IPS DF 6.9 (cell line): ENCODE measurements around the gene UBL4A.

Experiments
- DNase-seq: peaks from one replicate; pipeline ENCODE4 v3.0.0-alpha.2; 2013; ENCODE audit warnings: low read depth, low spot score
- H3K27ac ChIP-seq: one replicate; pipeline ENCODE4 v1.5.1; 2013; ENCODE audit warnings: low read length, control low read depth
- H3K27me3 ChIP-seq: 2 replicates; pipeline ENCODE4 v1.6.1; 2013; ENCODE audit warnings: mild to moderate bottlenecking, low read length; ENCODE audit not compliant: control insufficient read depth, insufficient read depth
- H3K36me3 ChIP-seq: 2 replicates; pipeline ENCODE4 v1.6.1; 2013; ENCODE audit warnings: low read length; ENCODE audit not compliant: control insufficient read depth, insufficient read depth
- H3K4me1 ChIP-seq: 2 replicates; pipeline ENCODE4 v1.6.1; 2013; ENCODE audit warnings: low read length; ENCODE audit not compliant: control insufficient read depth, insufficient read depth
- H3K4me3 ChIP-seq: 2 replicates; pipeline ENCODE4 v1.5.1; 2013; ENCODE audit warnings: mild to moderate bottlenecking, low read length
- H3K9me3 ChIP-seq: 2 replicates; pipeline ENCODE4 v1.6.1; 2013; ENCODE audit warnings: low read length, inconsistent platforms; ENCODE audit not compliant: control insufficient read depth, insufficient read depth
- WGBS: extraction: QIAGEN DNeasy Blood & Tissue Kit; methylation state at CpG from one replicate; pipeline ENCODE4 v1.1.7; 2013; ENCODE audit warnings: mixed read lengths, missing lambda C conversion rate; ENCODE audit not compliant: insufficient read length, insufficient coverage; 5-methylcytosine and 5-hydroxymethylcytosine counted together

Gene UBL4A

DNA sequence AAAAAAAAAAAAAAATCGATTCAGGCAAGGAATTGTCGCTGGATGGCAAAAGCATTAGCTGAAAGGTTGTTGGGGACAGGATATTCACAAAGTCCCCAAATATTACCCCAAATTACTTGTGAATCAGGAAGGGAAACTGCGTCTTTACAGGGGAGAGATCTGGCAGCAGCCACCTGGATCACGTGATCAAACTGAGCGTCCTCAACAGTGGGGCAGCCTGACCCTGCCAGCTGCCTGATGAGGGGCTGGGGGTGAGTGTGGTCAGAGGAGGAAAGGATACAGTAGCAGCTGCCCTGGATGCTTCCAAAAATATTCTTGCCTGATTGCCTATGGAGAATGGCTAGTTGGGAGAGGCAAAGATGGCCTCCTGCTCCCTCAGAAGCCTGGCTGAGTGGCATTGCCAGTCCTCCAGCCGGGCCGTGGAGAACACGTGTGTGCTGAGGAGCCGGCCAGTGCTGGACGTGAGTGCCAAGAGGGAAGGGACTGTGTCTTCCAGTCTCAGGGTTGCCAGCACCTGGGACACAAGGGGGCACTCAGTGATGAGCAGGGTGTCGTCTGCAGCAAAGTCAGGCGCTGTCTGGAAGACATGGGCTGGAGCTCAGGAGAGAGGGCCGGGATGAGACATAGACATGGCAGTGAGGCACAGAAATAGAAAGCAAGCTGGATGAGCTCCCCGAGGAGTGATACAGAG, 4.4 kb downstream of the UBL4A start:
- H3K27me3 ChIP-seq: no peaks in the 10 kb centered on the region
- no peak overlapping the region for H3K27ac ChIP-seq
- H3K36me3 ChIP-seq: 0 out of 2 replicates have a peak, but pooled peaks cover 3% of the 10 kb centered on the region
- no peaks in the 10 kb centered on the region for H3K9me3 ChIP-seq
- no CpG with 5 or more reads among the region's 14 CpGs for WGBS
- no peak for DNase-seq
- no peak overlapping the region for H3K4me3 ChIP-seq
- peaks cover 2% of the 10 kb centered on the region; the same call in 1 of the 2 replicates for H3K4me1 ChIP-seq

DNA sequence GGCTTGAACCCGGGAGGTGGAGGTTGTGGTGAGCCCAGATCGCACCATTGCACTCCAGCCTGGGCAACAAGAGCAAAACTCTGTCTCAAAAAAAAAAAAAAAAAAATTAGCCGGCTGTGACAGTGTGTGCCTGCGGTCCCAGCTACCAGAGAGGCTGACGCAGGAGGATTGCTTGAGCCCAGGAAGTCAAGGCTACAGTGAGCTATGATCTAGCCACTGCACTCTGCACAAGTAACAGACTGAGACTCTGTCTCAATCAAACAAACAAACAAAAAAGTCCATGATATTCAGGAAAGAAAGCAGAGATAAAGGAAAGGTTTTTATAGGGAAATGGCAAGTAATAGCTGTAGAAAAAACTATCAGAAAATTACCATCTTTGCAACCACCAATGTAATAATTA, 5.2 kb downstream of the UBL4A start:
- Histone ChIP-seq H3K9me3 (no peaks in the 10 kb centered on the region), H3K36me3 (0 out of 2 replicates have a peak, but pooled peaks cover 3% of the 10 kb centered on the region), H3K27me3 (no peaks in the 10 kb centered on the region), H3K27ac (no peak overlapping the region), H3K4me3 (no peak overlapping the region), H3K4me1 (no peaks in the 10 kb centered on the region)
- no CpG with 5 or more reads among the region's 5 CpGs for WGBS
- DNase-seq: no peak

DNA sequence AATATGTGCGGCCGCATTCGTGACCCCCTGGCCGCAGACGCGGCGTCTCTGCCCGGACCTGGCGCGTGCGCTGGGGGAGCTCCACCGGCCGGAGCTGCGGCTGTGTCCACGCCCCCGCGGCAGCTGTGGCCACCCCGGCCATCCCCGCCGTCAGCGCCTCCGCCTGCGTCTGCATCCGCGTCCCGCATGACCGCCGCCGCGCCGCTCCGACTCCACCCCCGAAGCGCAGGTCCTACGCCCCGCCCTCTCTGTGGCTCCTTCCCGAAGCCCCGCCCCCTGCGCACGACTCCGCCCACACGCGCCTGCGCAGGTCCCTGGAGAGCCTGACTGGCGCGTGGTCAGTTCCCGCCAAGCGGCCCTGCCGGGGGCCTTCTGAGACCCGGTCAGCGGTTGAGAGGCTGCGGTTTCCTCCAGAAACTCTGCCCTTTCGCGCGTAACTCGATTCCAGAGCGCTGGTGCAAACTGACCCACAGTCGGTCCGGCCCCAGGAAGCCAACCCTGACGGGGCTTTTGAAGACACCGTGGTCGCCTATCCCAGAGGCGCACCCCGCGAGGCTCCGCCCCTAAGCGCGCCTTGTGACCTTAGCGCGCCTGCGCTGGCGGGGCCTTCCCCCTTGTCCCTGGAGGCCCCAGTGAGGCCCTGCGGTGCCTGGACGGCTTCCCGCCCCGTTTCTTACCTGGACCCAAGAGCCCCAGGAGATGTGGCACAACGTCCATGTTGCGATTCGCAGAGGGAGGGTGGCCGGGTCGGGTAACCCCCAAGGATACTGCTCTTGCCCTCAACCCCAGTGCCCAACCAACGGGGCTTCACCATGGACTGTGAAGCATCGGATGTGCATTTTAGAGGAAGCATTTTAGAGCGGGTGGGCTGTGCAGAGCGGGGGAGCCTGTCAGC, 7.4 kb downstream of the UBL4A start, which contains the start of gene LAGE3:
LAGE3 (minus strand) TSS at position 554 of the 895 bp plus-strand sequence; CDS start at position 188, 366 bp downstream.
- Histone ChIP-seq H3K27ac (no peak within 1 kb of the TSS), H3K36me3 (no peaks in the 10 kb centered on the region), H3K27me3 (no peaks in the 10 kb centered on the region), H3K4me3 (peak within 1 kb of the TSS; percentile 78; the same call in 1 of the 2 replicates), H3K4me1 (no peaks in the 10 kb centered on the region), H3K9me3 (no peaks in the 10 kb centered on the region)
- no CpG with 5 or more reads among the region's 85 CpGs for WGBS
- DNase-seq: no peak

DNA sequence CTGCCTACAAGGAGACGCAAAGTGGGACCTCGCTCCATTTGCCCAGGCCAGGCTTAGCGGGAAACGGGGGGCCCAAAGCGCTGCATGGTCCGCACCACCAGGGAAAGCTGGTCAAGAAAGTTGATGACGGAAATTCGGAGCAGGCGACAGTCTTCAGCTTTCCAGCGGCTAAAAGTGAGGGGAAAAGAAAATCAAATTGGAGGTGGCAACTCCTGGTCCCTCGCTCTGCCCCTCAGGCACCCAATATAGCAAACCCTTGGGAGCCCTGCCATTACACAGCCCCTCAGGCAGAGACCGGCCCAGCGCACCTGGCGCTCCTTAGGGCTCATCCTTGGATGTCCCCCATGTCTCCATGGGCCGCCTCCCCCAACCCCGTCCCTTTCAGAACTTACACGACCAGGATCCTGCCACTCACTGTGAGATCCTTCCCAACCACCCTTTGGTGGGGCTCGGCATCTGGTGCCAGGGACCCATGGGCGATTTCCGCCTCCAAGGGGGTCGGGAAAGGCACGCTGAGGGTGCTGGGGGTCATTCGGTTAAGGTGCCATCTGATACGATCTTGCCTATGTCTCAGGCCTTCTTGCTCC, 8.4 kb downstream of the UBL4A start:
- DNase-seq: no peak
- H3K9me3 ChIP-seq: no peaks in the 10 kb centered on the region
- no peak overlapping the region for H3K27ac ChIP-seq
- no peaks in the 10 kb centered on the region for H3K4me1 ChIP-seq
- H3K36me3 ChIP-seq: no peaks in the 10 kb centered on the region
- peak overlapping the region; percentile 78; the same call in 1 of the 2 replicates for H3K4me3 ChIP-seq
- WGBS: no CpG with 5 or more reads among the region's 24 CpGs
- H3K27me3 ChIP-seq: no peaks in the 10 kb centered on the region

DNA sequence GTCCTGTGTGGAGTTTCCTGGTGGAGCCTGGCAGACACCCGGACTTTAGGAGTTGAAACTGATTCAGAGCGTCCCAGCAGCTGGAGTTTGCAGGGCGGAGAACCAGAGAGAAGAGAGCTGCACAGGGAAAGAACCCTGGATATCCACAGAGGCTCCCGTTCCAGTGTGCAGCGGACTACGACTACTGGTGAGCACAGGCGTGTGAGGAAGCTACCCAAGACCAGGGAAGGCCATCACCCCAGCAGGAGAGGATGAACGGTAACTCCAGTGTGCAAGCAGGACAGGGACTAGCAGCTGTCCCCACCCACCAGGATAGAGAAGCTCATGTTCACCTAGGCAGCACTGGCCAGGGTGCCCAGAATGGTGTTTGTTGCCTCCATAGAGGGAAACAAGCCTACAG, 9.6 kb downstream of the UBL4A start:
- H3K4me1 ChIP-seq: no peaks in the 10 kb centered on the region
- WGBS: no CpG with 5 or more reads among the region's 8 CpGs
- H3K9me3 ChIP-seq: no peaks in the 10 kb centered on the region
- no peak overlapping the region for H3K4me3 ChIP-seq
- no peaks in the 10 kb centered on the region for H3K27me3 ChIP-seq
- no peak for DNase-seq
- no peak overlapping the region for H3K27ac ChIP-seq
- H3K36me3 ChIP-seq: no peaks in the 10 kb centered on the region

DNA sequence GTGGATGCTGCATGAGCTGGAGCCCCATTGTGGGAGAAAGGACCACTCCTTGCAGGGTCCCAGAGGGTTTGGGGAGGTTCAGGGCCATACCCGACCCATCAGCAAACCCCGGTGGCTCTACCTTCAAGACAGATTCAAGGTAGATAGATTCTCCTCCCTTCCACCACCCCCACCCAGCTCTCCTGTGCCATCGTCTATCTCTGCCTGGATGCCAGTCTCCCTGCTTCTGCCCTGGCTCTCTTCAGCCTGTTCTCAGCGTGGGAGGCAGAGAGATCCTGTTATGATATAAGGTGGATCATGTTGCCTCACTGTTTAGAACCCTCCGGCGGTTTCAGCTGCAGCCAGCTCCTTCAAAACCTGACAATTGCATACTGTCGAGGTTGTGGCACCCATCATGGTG, 12.7 kb downstream of the UBL4A start:
- H3K36me3 ChIP-seq: peaks cover 11% of the 10 kb centered on the region

DNA sequence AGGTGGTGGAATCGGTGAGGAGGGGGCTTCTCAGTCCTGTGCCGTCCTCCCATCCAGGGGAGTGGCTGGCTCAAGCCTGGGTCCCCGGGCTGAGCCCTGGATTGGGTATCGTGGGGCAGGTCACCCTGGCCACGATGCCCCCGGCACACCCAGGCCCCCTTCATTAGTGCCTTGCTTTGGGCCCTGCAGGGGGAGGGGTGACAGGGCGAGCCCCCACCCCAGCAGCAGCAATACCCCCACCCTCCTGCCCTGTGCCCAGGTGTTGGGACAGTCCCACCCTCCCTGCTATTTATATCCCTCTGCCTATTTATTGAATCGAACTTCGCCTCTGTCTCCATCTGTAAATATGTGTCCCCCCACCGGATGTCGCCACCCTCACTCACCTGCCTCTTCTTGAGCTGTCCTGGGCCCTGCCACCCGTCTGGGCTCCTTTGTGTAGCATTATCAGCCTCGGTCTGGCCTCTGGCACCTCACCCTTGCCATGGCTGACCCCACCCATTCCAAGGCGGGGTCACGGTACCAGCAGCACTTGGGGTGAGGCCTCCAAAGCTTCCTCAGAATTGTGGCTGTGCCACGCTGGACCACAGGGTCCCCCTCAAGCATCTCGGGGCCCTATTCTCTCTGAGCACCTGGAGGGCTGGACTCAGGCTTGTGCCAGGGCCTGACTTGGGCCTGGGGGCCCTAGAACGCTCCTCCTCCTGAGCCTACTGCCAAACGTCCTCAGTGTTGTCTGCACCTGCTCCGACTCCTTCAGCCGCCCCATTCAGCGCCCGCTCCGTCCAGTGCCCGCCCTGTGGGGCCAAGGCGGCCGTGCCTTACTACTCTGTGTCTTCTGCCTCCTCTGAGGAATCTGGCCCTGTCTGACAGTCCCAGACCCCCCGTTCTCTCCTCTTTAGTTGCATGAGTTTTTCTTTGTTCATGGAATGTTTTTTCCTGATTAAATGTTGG, 13.5 kb downstream of the UBL4A start:
- H3K27ac ChIP-seq: no peak overlapping the region
- DNase-seq: no peak
- H3K4me3 ChIP-seq: no peak overlapping the region
- no peaks in the 10 kb centered on the region for H3K9me3 ChIP-seq
- peaks cover 16% of the 10 kb centered on the region for H3K36me3 ChIP-seq
- no peaks in the 10 kb centered on the region for H3K27me3 ChIP-seq
- no CpG with 5 or more reads among the region's 28 CpGs for WGBS
- H3K4me1 ChIP-seq: no peaks in the 10 kb centered on the region

More for the DNA sequence above, 12.7 kb downstream of the UBL4A start:
- DNase-seq: no peak
- WGBS: no CpG with 5 or more reads among the region's 7 CpGs
- no peaks in the 10 kb centered on the region for H3K4me1 ChIP-seq
- no peaks in the 10 kb centered on the region for H3K27me3 ChIP-seq
- H3K27ac ChIP-seq: no peak overlapping the region
- H3K9me3 ChIP-seq: no peaks in the 10 kb centered on the region
- no peak overlapping the region for H3K4me3 ChIP-seq

DNA sequence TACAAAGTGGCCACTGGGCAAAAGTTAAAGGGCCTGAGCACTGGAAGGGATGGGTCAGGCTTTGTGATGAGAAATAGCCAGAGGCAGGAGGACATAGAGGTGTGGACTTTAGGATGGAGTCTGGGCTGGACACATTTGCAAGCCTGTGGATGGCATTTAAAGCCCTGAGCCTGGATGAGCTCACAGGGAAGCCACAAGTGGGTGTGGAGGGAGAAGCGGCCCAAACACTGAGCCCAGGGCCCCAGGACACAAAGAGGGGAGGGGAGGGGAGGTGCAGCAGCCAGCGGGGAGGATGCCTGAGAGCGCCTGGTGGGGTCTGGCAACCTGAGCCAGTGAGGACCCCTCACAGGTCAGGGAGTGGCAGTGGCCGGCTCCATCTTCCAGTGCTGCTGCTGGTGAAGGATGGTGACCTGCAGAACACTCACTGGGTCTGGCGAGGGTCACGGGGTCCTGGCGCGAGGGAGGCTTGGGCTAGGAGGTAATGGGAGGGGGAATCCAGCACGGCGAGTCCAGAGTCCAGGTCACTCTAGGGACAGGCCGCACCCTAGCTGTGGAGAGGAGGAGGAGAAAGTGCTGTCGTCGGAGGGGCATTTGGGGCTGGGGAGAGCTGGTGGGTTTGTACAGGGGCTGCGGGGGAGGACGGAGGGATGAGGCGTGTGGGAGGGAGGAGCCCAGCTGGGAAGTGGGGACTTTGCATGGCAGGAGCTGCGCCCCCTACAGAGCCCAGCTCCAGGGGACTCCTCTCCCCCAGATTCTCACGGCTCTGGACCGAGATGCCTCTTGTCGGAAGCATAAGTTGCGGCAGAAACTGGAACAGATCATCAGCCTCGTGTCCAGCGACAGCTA, 14.4 kb downstream of the UBL4A start:
- Histone ChIP-seq H3K9me3 (no peaks in the 10 kb centered on the region), H3K4me1 (no peaks in the 10 kb centered on the region), H3K27ac (no peak overlapping the region), H3K4me3 (no peak overlapping the region), H3K27me3 (no peaks in the 10 kb centered on the region), H3K36me3 (peaks cover 22% of the 10 kb centered on the region)
- DNase-seq: no peak
- no CpG with 5 or more reads among the region's 23 CpGs for WGBS

DNA sequence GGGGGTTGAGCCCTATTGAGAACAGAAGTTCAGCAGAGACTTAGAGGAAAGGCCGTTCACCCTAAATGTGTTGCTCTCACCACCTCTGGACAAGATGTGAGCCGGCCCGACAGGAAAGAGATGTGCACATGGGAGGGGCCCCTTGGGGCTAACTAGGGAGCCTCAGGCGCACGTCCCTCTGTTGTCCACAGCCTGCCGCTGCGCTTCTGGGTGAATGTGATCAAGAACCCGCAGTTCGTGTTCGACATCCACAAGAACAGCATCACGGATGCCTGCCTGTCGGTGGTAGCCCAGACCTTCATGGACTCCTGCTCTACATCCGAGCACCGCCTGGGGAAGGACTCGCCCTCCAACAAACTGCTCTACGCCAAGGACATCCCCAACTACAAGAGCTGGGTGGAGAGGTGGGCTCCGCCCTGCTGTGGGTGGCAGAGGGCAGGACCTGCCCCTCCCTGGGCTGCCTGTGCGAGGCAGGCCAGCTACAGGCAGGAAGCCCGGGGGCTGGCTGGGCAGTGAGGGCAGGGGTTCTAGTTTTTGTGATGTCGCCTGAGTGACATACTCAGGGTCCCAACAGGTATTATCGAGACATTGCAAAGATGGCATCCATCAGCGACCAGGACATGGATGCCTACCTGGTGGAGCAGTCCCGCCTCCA, 15.4 kb downstream of the UBL4A start:
- Histone ChIP-seq H3K27me3 (no peaks in the 10 kb centered on the region), H3K4me1 (no peaks in the 10 kb centered on the region), H3K36me3 (peaks cover 27% of the 10 kb centered on the region), H3K9me3 (no peaks in the 10 kb centered on the region), H3K27ac (no peak overlapping the region), H3K4me3 (no peak overlapping the region)
- no CpG with 5 or more reads among the region's 23 CpGs for WGBS
- DNase-seq: no peak
